Nephron (organoid): Measurements from ENCODE around the gene CARNS1.

ENCODE experiments used
- H3K27ac Mint-ChIP-seq, 3 experiments: 2 replicates each; pipeline ENCODE4 v1.8.0; 2020; ENCODE audit warnings: mixed read lengths in 3 of 3, mild to moderate bottlenecking in 2 of 3, moderate library complexity in 1 of 3
- H3K27me3 Mint-ChIP-seq: 2 replicates; pipeline ENCODE4 v1.8.0; 2021; ENCODE audit warnings: low read depth, mild to moderate bottlenecking, moderate library complexity, mixed read lengths
- H3K36me3 Mint-ChIP-seq: 2 replicates; pipeline ENCODE4 v1.8.0; 2020; ENCODE audit warnings: low read depth, mixed read lengths
- H3K4me1 Mint-ChIP-seq: 2 replicates; pipeline ENCODE4 v1.8.0; 2020; ENCODE audit warnings: mixed read lengths
- H3K4me3 Mint-ChIP-seq, 3 experiments: 2 replicates each; pipeline ENCODE4 v1.8.0; 2020; ENCODE audit warnings: mild to moderate bottlenecking in 3 of 3, mixed read lengths in 3 of 3, moderate library complexity in 2 of 3
- H3K9me3 Mint-ChIP-seq: 2 replicates; pipeline ENCODE4 v1.8.0; 2020; ENCODE audit warnings: mixed read lengths
- TF ChIP-seq, protein P1 (sequence below), 3 experiments: fragments of 200-600 bp; sonication (generic); IDR thresholded peaks; one replicate each; pipeline ENCODE4 v1.5.0; 2021; ENCODE audit warnings: antibody characterized with exemption in 3 of 3; ENCODE audit not compliant: unreplicated experiment in 3 of 3

Gene CARNS1

DNA sequence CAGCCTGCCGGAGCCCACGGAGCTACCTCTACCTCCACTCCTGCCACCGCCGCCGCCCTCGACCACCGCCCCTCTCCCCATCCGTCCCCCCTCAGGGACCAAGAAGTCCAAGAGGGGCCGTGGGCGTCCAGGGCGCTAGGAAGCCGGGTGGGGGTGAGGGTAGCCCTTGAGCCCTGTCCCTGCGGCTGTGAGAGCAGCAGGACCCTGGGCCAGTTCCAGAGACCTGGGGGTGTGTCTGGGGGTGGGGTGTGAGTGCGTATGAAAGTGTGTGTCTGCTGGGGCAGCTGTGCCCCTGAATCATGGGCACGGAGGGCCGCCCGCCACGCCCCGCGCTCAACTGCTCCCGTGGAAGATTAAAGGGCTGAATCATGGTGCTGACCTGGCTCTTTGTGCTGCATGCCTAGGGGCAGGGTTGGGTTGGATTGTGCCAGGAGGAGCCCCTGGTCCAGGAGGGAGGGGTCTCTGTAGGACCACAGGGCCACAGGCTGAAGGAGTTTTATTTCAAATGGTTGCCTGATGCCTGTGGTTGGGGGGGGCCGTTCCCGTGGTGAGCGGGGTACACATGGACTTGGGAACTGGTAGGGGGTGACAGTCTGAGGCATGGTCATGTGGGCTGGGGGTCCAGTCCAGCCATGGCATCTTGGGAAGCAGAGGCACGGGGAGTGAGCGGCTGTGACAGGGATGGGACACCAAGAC, 19.7 kb downstream of the CARNS1 start:
- Mint-ChIP-seq H3K27me3 (no peaks in the 10 kb centered on the region), H3K27ac (no peak overlapping the region)

GRCh38 chr11:67435727-67436458, 20.4 kb downstream of the CARNS1 start:
- Mint-ChIP-seq H3K36me3 (peaks cover 15% of the 10 kb centered on the region), H3K27me3 (no peaks in the 10 kb centered on the region), H3K9me3 (no peaks in the 10 kb centered on the region), H3K4me1 (peaks cover 5% of the 10 kb centered on the region), H3K4me3 (no peak overlapping the region), H3K27ac (no peak overlapping the region)
- TF ChIP-seq, protein P1, sequence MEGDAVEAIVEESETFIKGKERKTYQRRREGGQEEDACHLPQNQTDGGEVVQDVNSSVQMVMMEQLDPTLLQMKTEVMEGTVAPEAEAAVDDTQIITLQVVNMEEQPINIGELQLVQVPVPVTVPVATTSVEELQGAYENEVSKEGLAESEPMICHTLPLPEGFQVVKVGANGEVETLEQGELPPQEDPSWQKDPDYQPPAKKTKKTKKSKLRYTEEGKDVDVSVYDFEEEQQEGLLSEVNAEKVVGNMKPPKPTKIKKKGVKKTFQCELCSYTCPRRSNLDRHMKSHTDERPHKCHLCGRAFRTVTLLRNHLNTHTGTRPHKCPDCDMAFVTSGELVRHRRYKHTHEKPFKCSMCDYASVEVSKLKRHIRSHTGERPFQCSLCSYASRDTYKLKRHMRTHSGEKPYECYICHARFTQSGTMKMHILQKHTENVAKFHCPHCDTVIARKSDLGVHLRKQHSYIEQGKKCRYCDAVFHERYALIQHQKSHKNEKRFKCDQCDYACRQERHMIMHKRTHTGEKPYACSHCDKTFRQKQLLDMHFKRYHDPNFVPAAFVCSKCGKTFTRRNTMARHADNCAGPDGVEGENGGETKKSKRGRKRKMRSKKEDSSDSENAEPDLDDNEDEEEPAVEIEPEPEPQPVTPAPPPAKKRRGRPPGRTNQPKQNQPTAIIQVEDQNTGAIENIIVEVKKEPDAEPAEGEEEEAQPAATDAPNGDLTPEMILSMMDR (IDR thresholded peaks at IDR 0.05; ENCODE audit: unreplicated experiment in 3 of 3), result no peak

More for the DNA sequence above, 19.7 kb downstream of the CARNS1 start:
- TF ChIP-seq, protein P1 (IDR thresholded peaks at IDR 0.05; ENCODE audit: unreplicated experiment in 3 of 3), result no peak
- Mint-ChIP-seq H3K4me1 (peaks cover 5% of the 10 kb centered on the region), H3K9me3 (no peaks in the 10 kb centered on the region), H3K4me3 (no peak overlapping the region), H3K36me3 (peaks cover 15% of the 10 kb centered on the region)

DNA sequence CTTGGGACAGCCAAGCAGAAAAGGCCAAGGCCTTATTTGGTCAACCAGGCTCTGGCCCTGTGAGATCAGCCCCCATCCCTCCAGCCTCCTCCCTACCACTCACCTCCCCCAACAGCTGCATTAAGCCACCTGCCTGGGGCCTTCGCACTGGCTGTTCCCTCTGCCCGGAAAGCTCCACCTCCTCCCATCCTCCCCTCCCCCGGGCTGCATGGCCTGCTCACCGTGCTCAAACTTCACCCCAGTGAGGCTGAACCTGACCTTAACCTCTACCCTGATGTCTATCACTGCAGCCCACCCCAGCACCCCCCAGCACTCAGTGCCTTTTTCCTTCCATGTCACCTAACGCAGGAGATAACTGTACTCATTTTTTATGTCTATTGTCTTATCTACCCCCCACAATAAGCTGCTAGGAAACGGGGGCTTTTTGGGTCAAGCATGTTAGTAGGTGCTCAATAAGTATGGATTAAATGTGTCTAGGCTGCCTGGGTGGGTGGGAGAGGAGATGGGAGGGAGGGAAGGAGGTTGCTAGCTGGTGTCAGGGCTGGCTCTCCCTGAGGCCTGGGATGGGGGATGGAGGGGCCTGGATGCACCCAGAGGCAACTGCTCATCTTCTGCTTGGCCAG, 21.1 kb downstream of the CARNS1 start:
- peaks cover 14% of the 10 kb centered on the region for H3K36me3 Mint-ChIP-seq
- TF ChIP-seq, protein P1 (IDR thresholded peaks at IDR 0.05; ENCODE audit: unreplicated experiment in 3 of 3), result no peak
- no peaks in the 10 kb centered on the region for H3K27me3 Mint-ChIP-seq
- H3K4me3 Mint-ChIP-seq, result peak overlapping the region in 1 of 3 experiments; percentile 25
- H3K9me3 Mint-ChIP-seq, result no peaks in the 10 kb centered on the region
- H3K4me1 Mint-ChIP-seq, result peaks cover 5% of the 10 kb centered on the region
- peak overlapping the region in 2 of 3 experiments; percentile 38 to 55 for H3K27ac Mint-ChIP-seq

GRCh38 chr11:67437082-67437808, 21.8 kb downstream of the CARNS1 start, which contains the start of gene PTPRCAP:
Gene PTPRCAP (minus strand): TSS chr11:67437682. CDS start chr11:67437619, 63 bp downstream.
- Mint-ChIP-seq H3K27ac (peak within 1 kb of the TSS in 2 of 3 experiments; percentile 38 to 55), H3K27me3 (no peaks in the 10 kb centered on the region), H3K4me1 (peaks cover 5% of the 10 kb centered on the region), H3K36me3 (peaks cover 8% of the 10 kb centered on the region), H3K9me3 (no peaks in the 10 kb centered on the region), H3K4me3 (peak within 1 kb of the TSS in 1 of 3 experiments; percentile 25)
- TF ChIP-seq, protein P1 (IDR thresholded peaks at IDR 0.05; ENCODE audit: unreplicated experiment in 3 of 3), result no peak

GRCh38 chr11:67437809-67438157, 22.3 kb downstream of the CARNS1 start:
- H3K36me3 Mint-ChIP-seq, result peaks cover 4% of the 10 kb centered on the region
- H3K9me3 Mint-ChIP-seq, result no peaks in the 10 kb centered on the region
- H3K4me1 Mint-ChIP-seq, result peaks cover 5% of the 10 kb centered on the region
- TF ChIP-seq, protein P1 (IDR thresholded peaks at IDR 0.05; ENCODE audit: unreplicated experiment in 3 of 3), result no peak
- H3K27me3 Mint-ChIP-seq, result no peaks in the 10 kb centered on the region
- H3K27ac Mint-ChIP-seq, result no peak overlapping the region
- H3K4me3 Mint-ChIP-seq, result no peak overlapping the region
